Testis (tissue), 2 donors: ENCODE results near the gene BRAP.

Experiments
- CTCF ChIP-seq, 3 experiments: fragments of 450-650 bp in 2 of 3; fragments of 200-600 bp in 1 of 3; sonication (generic) in 1 of 3; IDR thresholded peaks; one replicate each; pipeline ENCODE4 v1.5.1; 2016 to 2019; ENCODE audit warnings: antibody characterized with exemption in 3 of 3, mild to moderate bottlenecking in 2 of 3, moderate library complexity in 1 of 3
- POLR2A ChIP-seq: fragments of 450-650 bp; IDR thresholded peaks from one replicate; pipeline ENCODE4 v1.6.1; 2017; ENCODE audit warnings: antibody characterized with exemption, mild to moderate bottlenecking, moderate library complexity

- TF ChIP-seq CTCF (IDR thresholded peaks at IDR 0.05) (no peak), POLR2A (no peak)
Measured at GRCh38 chr12:111626230-111626629, 59.5 kb downstream of the BRAP start.
